ENCODE results near the gene CADPS2.

DNA sequence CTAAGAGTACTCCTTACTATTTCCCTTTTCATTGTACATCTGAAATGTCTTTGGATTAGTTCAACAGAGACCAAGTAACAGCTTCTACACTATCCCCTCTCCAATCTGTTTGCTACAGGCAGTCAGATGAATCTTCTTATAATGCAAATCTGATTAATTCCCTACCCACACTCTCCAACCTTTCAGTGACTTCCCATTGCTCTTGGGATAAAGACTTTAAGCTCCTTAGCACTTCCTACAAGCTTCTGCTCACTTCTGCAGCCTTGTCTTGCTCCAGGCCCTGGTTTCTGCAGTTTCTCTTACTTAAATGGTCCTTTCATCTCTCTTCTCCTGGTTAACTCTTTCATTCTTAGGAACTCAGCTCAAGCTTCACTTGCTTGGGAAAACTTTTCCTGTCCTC is 516.5 kb downstream of the CADPS2 start:
- no peak for TF ChIP-seq ZFP30 (CRISPR knock-in tag; IDR thresholded peaks at IDR 0.05)
- TF ChIP-seq RARB (CRISPR knock-in tag; IDR thresholded peaks at IDR 0.05) = no peak
- no peak for TF ChIP-seq ZC3H10 (CRISPR knock-in tag; IDR thresholded peaks at IDR 0.05)
- TF ChIP-seq, protein P1, sequence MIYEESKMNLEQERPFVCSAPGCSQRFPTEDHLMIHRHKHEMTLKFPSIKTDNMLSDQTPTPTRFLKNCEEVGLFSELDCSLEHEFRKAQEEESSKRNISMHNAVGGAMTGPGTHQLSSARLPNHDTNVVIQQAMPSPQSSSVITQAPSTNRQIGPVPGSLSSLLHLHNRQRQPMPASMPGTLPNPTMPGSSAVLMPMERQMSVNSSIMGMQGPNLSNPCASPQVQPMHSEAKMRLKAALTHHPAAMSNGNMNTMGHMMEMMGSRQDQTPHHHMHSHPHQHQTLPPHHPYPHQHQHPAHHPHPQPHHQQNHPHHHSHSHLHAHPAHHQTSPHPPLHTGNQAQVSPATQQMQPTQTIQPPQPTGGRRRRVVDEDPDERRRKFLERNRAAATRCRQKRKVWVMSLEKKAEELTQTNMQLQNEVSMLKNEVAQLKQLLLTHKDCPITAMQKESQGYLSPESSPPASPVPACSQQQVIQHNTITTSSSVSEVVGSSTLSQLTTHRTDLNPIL (CRISPR knock-in tag; IDR thresholded peaks at IDR 0.05; ENCODE audit: low read depth) = no peak
- TF ChIP-seq ZFP3 (CRISPR knock-in tag; IDR thresholded peaks at IDR 0.05) = no peak
- TF ChIP-seq, protein P2, sequence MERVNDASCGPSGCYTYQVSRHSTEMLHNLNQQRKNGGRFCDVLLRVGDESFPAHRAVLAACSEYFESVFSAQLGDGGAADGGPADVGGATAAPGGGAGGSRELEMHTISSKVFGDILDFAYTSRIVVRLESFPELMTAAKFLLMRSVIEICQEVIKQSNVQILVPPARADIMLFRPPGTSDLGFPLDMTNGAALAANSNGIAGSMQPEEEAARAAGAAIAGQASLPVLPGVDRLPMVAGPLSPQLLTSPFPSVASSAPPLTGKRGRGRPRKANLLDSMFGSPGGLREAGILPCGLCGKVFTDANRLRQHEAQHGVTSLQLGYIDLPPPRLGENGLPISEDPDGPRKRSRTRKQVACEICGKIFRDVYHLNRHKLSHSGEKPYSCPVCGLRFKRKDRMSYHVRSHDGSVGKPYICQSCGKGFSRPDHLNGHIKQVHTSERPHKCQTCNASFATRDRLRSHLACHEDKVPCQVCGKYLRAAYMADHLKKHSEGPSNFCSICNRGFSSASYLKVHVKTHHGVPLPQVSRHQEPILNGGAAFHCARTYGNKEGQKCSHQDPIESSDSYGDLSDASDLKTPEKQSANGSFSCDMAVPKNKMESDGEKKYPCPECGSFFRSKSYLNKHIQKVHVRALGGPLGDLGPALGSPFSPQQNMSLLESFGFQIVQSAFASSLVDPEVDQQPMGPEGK (CRISPR knock-in tag; IDR thresholded peaks at IDR 0.05; ENCODE audit: borderline replicate concordance) = no peak
- no peak for TF ChIP-seq ESRRG (CRISPR knock-in tag; IDR thresholded peaks at IDR 0.05)
- TF ChIP-seq OSR1 (CRISPR knock-in tag; IDR thresholded peaks at IDR 0.05) = no peak
- TF ChIP-seq, protein P3, sequence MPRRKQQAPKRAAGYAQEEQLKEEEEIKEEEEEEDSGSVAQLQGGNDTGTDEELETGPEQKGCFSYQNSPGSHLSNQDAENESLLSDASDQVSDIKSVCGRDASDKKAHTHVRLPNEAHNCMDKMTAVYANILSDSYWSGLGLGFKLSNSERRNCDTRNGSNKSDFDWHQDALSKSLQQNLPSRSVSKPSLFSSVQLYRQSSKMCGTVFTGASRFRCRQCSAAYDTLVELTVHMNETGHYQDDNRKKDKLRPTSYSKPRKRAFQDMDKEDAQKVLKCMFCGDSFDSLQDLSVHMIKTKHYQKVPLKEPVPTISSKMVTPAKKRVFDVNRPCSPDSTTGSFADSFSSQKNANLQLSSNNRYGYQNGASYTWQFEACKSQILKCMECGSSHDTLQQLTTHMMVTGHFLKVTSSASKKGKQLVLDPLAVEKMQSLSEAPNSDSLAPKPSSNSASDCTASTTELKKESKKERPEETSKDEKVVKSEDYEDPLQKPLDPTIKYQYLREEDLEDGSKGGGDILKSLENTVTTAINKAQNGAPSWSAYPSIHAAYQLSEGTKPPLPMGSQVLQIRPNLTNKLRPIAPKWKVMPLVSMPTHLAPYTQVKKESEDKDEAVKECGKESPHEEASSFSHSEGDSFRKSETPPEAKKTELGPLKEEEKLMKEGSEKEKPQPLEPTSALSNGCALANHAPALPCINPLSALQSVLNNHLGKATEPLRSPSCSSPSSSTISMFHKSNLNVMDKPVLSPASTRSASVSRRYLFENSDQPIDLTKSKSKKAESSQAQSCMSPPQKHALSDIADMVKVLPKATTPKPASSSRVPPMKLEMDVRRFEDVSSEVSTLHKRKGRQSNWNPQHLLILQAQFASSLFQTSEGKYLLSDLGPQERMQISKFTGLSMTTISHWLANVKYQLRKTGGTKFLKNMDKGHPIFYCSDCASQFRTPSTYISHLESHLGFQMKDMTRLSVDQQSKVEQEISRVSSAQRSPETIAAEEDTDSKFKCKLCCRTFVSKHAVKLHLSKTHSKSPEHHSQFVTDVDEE (CRISPR knock-in tag; IDR thresholded peaks at IDR 0.05) = no peak
- TF ChIP-seq, protein P4, sequence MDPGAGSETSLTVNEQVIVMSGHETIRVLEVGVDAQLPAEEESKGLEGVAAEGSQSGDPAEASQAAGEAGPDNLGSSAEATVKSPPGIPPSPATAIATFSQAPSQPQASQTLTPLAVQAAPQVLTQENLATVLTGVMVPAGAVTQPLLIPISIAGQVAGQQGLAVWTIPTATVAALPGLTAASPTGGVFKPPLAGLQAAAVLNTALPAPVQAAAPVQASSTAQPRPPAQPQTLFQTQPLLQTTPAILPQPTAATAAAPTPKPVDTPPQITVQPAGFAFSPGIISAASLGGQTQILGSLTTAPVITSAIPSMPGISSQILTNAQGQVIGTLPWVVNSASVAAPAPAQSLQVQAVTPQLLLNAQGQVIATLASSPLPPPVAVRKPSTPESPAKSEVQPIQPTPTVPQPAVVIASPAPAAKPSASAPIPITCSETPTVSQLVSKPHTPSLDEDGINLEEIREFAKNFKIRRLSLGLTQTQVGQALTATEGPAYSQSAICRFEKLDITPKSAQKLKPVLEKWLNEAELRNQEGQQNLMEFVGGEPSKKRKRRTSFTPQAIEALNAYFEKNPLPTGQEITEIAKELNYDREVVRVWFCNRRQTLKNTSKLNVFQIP (CRISPR knock-in tag; IDR thresholded peaks at IDR 0.05; ENCODE audit: borderline replicate concordance, low read depth) = no peak
- no peak for TF ChIP-seq ZNF565 (CRISPR knock-in tag; conservative IDR thresholded peaks at IDR 0.05; ENCODE audit: low read depth)
- no peak for TF ChIP-seq ARNTL (CRISPR knock-in tag; IDR thresholded peaks at IDR 0.05; ENCODE audit: borderline replicate concordance, low read depth)
- TF ChIP-seq PPARA (CRISPR knock-in tag; IDR thresholded peaks at IDR 0.05; ENCODE audit: borderline replicate concordance) = no peak

All from SK-N-SH treated with all-trans-retinoic acid at 6 μM for 48 hours (cell line).